ENCODE results near the gene ZNF683. TPM values are rescaled to one million over a fixed set of nuclear protein-coding genes. Genes with fewer than 3 reads are reported as not detected.

The ZNF683 gene
- total and polyA plus RNA-seq, 2 of the 4 experiments (the other 2 are of a cell fraction): not detected

GRCh38 chr1:26321315-26322041 lies 51.1 kb downstream of the ZNF683 start (continued):
- TF ChIP-seq FOS (IDR thresholded peaks at IDR 0.05; ENCODE audit: low read depth, low read length) (no peak), NFE2L2 (IDR thresholded peaks at IDR 0.05; ENCODE audit: low read depth, low read length) (no peak)

- WGBS, 2 experiments (ENCODE audit: extremely low coverage in 2 of 2, insufficient read length in 1 of 2): no CpG with 5 or more reads among the region's 2 CpGs
- Histone ChIP-seq H3K4me2 (ENCODE audit: low read depth, low read length) (no peak overlapping the region), H3K18ac (ENCODE audit: low read depth, low read length) (no peak overlapping the region), H2AK5ac (ENCODE audit: low read depth, low read length) (peak overlapping the region; percentile 92), H3K36me3 (ENCODE audit: control insufficient read depth, insufficient read depth, low read length) (no peaks in the 10 kb centered on the region), H2BK20ac (ENCODE audit: low read depth, low read length) (no peak overlapping the region), H3K9me3 (ENCODE audit: control insufficient read depth, insufficient read depth, low read length) (no peaks in the 10 kb centered on the region), H3K9ac (ENCODE audit: low read depth, low read length) (no peak overlapping the region), H3K4me3 (ENCODE audit: insufficient read depth, low read depth, low read length) (no peak overlapping the region), H2BK5ac (ENCODE audit: low read depth, low read length, poor library complexity, severe bottlenecking) (no peak overlapping the region), H3K9me1 (ENCODE audit: insufficient read depth, low read length) (no peaks in the 10 kb centered on the region), H2AK9ac (replicated peaks; ENCODE audit: low read depth, low read length, poor library complexity) (peak overlapping the region; percentile 92), H3K79me1 (ENCODE audit: low read depth in 1 of 2, low read length in 2 of 2) (no peaks in the 10 kb centered on the region), H3K14ac (replicated peaks; ENCODE audit: low read depth, low read length) (peak overlapping the region; percentile 77; the same call in 1 of the 2 replicates), H2BK120ac (ENCODE audit: low read depth, low read length) (no peak overlapping the region; the same call in 1 of the 2 replicates), H4K8ac (ENCODE audit: low read depth in 2 of 2, low read length in 2 of 2) (peak overlapping the region; percentile 92 to 99; a peak in 3 of 4 replicates), H3K56ac (ENCODE audit: extremely low read depth, insufficient read depth, low read length) (no peak overlapping the region), H2BK15ac (ENCODE audit: low read depth, low read length) (no peak overlapping the region), H3K27ac (ENCODE audit: insufficient read depth, low read length) (no peak overlapping the region), H3K4ac (ENCODE audit: low read depth, low read length) (peak overlapping the region; percentile 92; the same call in 1 of the 2 replicates), H3K4me1 (ENCODE audit: control insufficient read depth, insufficient read depth, low read length) (peaks cover 3% of the 10 kb centered on the region), H4K20me1 (ENCODE audit: insufficient read depth, low read length) (no peaks in the 10 kb centered on the region), H4K5ac (ENCODE audit: low read depth, low read length) (peak overlapping the region; percentile 96; the same call in 1 of the 2 replicates), H3K23ac (ENCODE audit: low read depth, low read length) (no peak overlapping the region), H3K27me3 (ENCODE audit: control insufficient read depth, insufficient read depth, low read length) (peaks cover 9% of the 10 kb centered on the region), H4K91ac (ENCODE audit: insufficient read depth, low read depth, low read length) (no peak overlapping the region), H2AFZ (replicated peaks; ENCODE audit: low read length, poor library complexity) (peak overlapping the region; percentile 98)
- ATAC-seq (ENCODE audit: low read depth) (no peak), DNase-seq (no peak)
- CTCF ChIA-PET: interaction anchor here (0.5 to 2.8 kb wide), 5 partner anchors 10 to 45 kb away, joined by 3 to 18 read pairs (median 5); partner anchors contain the start of gene SH3BGRL3
- BruUV-seq (replicated peaks): no TSS peak
- intact Hi-C loops (cut with micrococcal nuclease): loop anchor here (1.0 to 2.0 kb wide), 5 partner anchors 46 to 284 kb away; partner anchors contain the start of gene ZNF593
- POLR2A ChIA-PET (ENCODE audit: unreplicated experiment): no interaction called here
- TF ChIP-seq BHLHE40 (IDR thresholded peaks at IDR 0.05; ENCODE audit: low read depth, low read length): no peak
- in situ Hi-C loops (cut with MboI; ENCODE audit: low sequenced_read_pairs): no loop called here
- dilution Hi-C loops (cut with HindIII; ENCODE audit: low sequenced_read_pairs, unreplicated experiment): no loop called here
Observed at GRCh38 chr1:26320896-26321295, 51.7 kb downstream of the ZNF683 start.
